GM23248 (cell line): Measurements from ENCODE around the gene ACMSD. TPM values are rescaled to one million over a fixed set of nuclear protein-coding genes. Genes with fewer than 3 reads are reported as not detected.
A peak's percentile ranks its signal among the peaks of the same experiment; 100 is the strongest.
"Not testable (repeated sequence)": the region's sequence is repeated elsewhere in the genome, so short reads cannot be mapped to it uniquely, and the experiment has no call there.

ENCODE experiments used
- DNase-seq: peaks from one replicate; pipeline ENCODE4 v3.0.0-alpha.2; 2015
- H2AFZ ChIP-seq: fragments of 200-600 bp; sonication (generic); 2 replicates; pipeline ENCODE4 v1.6.1; 2016; ENCODE audit warnings: antibody characterized with exemption
- H3F3A ChIP-seq: fragments of 200-600 bp; sonication (generic); 2 replicates; pipeline ENCODE4 v1.6.1; 2016; ENCODE audit warnings: mild to moderate bottlenecking, antibody characterized with exemption, mixed run types; ENCODE audit not compliant: insufficient read depth
- H3K27ac ChIP-seq: fragments of 200-600 bp; sonication (generic); 2 replicates; pipeline ENCODE4 v1.5.1; 2016; ENCODE audit warnings: mild to moderate bottlenecking
- H3K27me3 ChIP-seq: fragments of 200-600 bp; sonication (generic); replicated peaks from 2 replicates; pipeline ENCODE4 v1.6.1; 2016; ENCODE audit warnings: mild to moderate bottlenecking; ENCODE audit not compliant: insufficient read depth
- H3K36me3 ChIP-seq: fragments of 200-600 bp; sonication (generic); 2 replicates; pipeline ENCODE4 v1.6.1; 2016; ENCODE audit warnings: low read depth, mild to moderate bottlenecking
- H3K4me1 ChIP-seq: fragments of 200-600 bp; sonication (generic); 2 replicates; pipeline ENCODE4 v1.6.1; 2016; ENCODE audit warnings: mild to moderate bottlenecking; ENCODE audit not compliant: insufficient read depth
- H3K4me2 ChIP-seq: fragments of 200-600 bp; sonication (generic); one replicate; pipeline ENCODE4 v1.6.1; 2016; ENCODE audit warnings: mild to moderate bottlenecking; ENCODE audit not compliant: unreplicated experiment
- H3K4me3 ChIP-seq: fragments of 200-600 bp; sonication (generic); 2 replicates; pipeline ENCODE4 v1.5.1; 2016; ENCODE audit warnings: mild to moderate bottlenecking
- H3K79me2 ChIP-seq: fragments of 200-600 bp; sonication (generic); 2 replicates; pipeline ENCODE4 v1.6.1; 2016; ENCODE audit warnings: mild to moderate bottlenecking; ENCODE audit not compliant: insufficient read depth
- H3K9ac ChIP-seq: fragments of 200-600 bp; sonication (generic); 2 replicates; pipeline ENCODE4 v1.6.1; 2016; ENCODE audit warnings: mild to moderate bottlenecking
- H3K9me2 ChIP-seq: fragments of 200-600 bp; sonication (generic); 2 replicates; pipeline ENCODE4 v1.6.1; 2016; ENCODE audit warnings: mixed run types, mild to moderate bottlenecking, moderate library complexity; ENCODE audit not compliant: insufficient read depth
- H3K9me3 ChIP-seq: fragments of 200-600 bp; sonication (generic); one replicate; pipeline ENCODE4 v1.6.1; 2017; ENCODE audit warnings: low read depth
- H4K20me1 ChIP-seq: fragments of 200-600 bp; sonication (generic); 2 replicates; pipeline ENCODE4 v1.6.0; 2016; ENCODE audit not compliant: insufficient read depth
- EZH2 ChIP-seq: fragments of 200-600 bp; sonication (generic); IDR thresholded peaks from 2 replicates; pipeline ENCODE4 v1.6.1; 2018; ENCODE audit warnings: antibody characterized with exemption, mild to moderate bottlenecking; ENCODE audit not compliant: insufficient read depth, poor library complexity, severe bottlenecking
- EZH2phosphoT487 ChIP-seq: fragments of 200-600 bp; sonication (generic); IDR thresholded peaks from 2 replicates; pipeline ENCODE4 v1.6.1; 2018; ENCODE audit warnings: antibody characterized with exemption, moderate library complexity, mild to moderate bottlenecking, low read depth; ENCODE audit not compliant: insufficient read depth
- WGBS, 2 experiments: methylation state at CpG; one replicate each; pipeline ENCODE4 v1.1.6; 2015 to 2017; ENCODE audit warnings: low lambda C conversion rate in 2 of 2, low coverage in 1 of 2; ENCODE audit errors: missing lambda C conversion rate in 2 of 2; 5-methylcytosine and 5-hydroxymethylcytosine counted together
- in situ Hi-C: fragments of 300-500 bp; cut with MboI; formaldehyde crosslinking; loops from 2 replicates; pipeline ENCODE4 v1.15.0; 2020
- polyA plus RNA-seq: library from polyadenylated mRNA; unstranded; fragments of >200 nt; fragmentation: Nextera tagmentation; extraction: Ambion mirVana; gene quantifications from 2 replicates; pipeline ENCODE4 v1.2.1, GENCODE V29; 2016
- total RNA-seq: library from RNA; depleted of rRNA; stranded (reverse); fragments of >200 nt; shearing (Covaris generic); gene quantifications from 2 replicates; pipeline ENCODE4 v1.2.3, GENCODE V29; 2014

The ACMSD gene
- total and polyA plus RNA-seq, 2 experiments from 2014 or later = not detected

GRCh38 chr2:134900151-134900550 lies 61.7 kb downstream of the ACMSD start:
- Histone ChIP-seq H4K20me1 (no peaks in the 10 kb centered on the region), H3K27me3 (no peaks in the 10 kb centered on the region), H2AFZ (no peak overlapping the region), H3K27ac (no peak overlapping the region), H3F3A (no peaks in the 10 kb centered on the region), H3K4me1 (no peaks in the 10 kb centered on the region), H3K79me2 (no peaks in the 10 kb centered on the region), H3K36me3 (no peaks in the 10 kb centered on the region), H3K9me2 (no peaks in the 10 kb centered on the region), H3K4me2 (no peak overlapping the region), H3K4me3 (no peak overlapping the region), H3K9ac (no peak overlapping the region), H3K9me3 (no peaks in the 10 kb centered on the region)
- WGBS, 2 experiments = 76 to 82% methylated on average over 1 of the region's 1 CpG
- peak; percentile 39 for DNase-seq
- in situ Hi-C loops = no loop called here
- no peak for TF ChIP-seq EZH2phosphoT487
- no peak for TF ChIP-seq EZH2

DNA sequence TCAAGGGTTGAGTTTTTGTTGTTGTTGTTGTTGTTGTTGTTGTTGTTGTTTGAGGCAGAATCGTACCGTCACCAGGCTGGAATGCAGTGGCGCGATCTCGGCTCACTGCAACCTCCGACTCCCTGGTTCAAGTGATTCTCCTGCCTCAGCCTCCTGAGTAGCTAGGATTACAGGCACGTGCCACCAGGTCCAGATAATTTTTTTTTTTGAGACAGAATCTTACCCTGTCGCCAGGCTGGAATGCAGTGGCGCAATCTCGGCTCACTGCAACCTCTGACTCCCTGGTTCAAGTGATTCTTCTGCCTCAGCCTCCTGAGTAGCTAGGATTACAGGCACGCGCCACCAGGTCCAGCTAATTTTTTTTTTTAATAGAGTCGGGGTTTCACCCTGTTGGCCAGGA lies 65.3 kb downstream of the ACMSD start:
- H3K9me3 ChIP-seq, H3F3A ChIP-seq, in situ Hi-C loops, DNase-seq, H3K4me1 ChIP-seq, H3K9me2 ChIP-seq, H2AFZ ChIP-seq, H3K9ac ChIP-seq, H3K36me3 ChIP-seq, H4K20me1 ChIP-seq, H3K4me2 ChIP-seq, H3K79me2 ChIP-seq, H3K27me3 ChIP-seq, H3K4me3 ChIP-seq, H3K27ac ChIP-seq: not testable (repeated sequence)
- 87 to 91% methylated on average over 10 to 13 of the region's 13 CpGs for WGBS, 2 experiments

GRCh38 chr2:134905168-134905567 lies 66.8 kb downstream of the ACMSD start:
- Histone ChIP-seq H3K36me3 (no peaks in the 10 kb centered on the region), H3K9me3 (no peaks in the 10 kb centered on the region), H3K27me3 (no peaks in the 10 kb centered on the region), H3K79me2 (no peaks in the 10 kb centered on the region), H2AFZ (no peak overlapping the region), H3K4me1 (no peaks in the 10 kb centered on the region), H3K4me3 (no peak overlapping the region), H3K9ac (no peak overlapping the region), H3K9me2 (no peaks in the 10 kb centered on the region), H3F3A (no peaks in the 10 kb centered on the region), H3K27ac (no peak overlapping the region), H3K4me2 (no peak overlapping the region), H4K20me1 (no peaks in the 10 kb centered on the region)
- TF ChIP-seq EZH2phosphoT487 = no peak
- no peak for TF ChIP-seq EZH2
- WGBS, 2 experiments = 84 to 92% methylated on average over 2 of the region's 2 CpGs
- in situ Hi-C loops = no loop called here
- DNase-seq = no peak

- H3K27ac ChIP-seq = no peak overlapping the region
- 40 to 42% methylated on average over 2 of the region's 2 CpGs for WGBS, 2 experiments
- H3K27me3 ChIP-seq = no peaks in the 10 kb centered on the region
- in situ Hi-C loops = no loop called here
- no peaks in the 10 kb centered on the region for H4K20me1 ChIP-seq
- TF ChIP-seq EZH2phosphoT487 = no peak
- no peak for TF ChIP-seq EZH2
- DNase-seq = no peak
- H3K9me3 ChIP-seq = no peaks in the 10 kb centered on the region
- H3K36me3 ChIP-seq = no peaks in the 10 kb centered on the region
- no peaks in the 10 kb centered on the region for H3K9me2 ChIP-seq
- no peak overlapping the region for H2AFZ ChIP-seq
- no peak overlapping the region for H3K9ac ChIP-seq
- H3K4me2 ChIP-seq = no peak overlapping the region
- H3F3A ChIP-seq = no peaks in the 10 kb centered on the region
- H3K4me1 ChIP-seq = no peaks in the 10 kb centered on the region
- no peaks in the 10 kb centered on the region for H3K79me2 ChIP-seq
- H3K4me3 ChIP-seq = no peak overlapping the region
Measured at GRCh38 chr2:134906726-134907125, 68.3 kb downstream of the ACMSD start.

DNA sequence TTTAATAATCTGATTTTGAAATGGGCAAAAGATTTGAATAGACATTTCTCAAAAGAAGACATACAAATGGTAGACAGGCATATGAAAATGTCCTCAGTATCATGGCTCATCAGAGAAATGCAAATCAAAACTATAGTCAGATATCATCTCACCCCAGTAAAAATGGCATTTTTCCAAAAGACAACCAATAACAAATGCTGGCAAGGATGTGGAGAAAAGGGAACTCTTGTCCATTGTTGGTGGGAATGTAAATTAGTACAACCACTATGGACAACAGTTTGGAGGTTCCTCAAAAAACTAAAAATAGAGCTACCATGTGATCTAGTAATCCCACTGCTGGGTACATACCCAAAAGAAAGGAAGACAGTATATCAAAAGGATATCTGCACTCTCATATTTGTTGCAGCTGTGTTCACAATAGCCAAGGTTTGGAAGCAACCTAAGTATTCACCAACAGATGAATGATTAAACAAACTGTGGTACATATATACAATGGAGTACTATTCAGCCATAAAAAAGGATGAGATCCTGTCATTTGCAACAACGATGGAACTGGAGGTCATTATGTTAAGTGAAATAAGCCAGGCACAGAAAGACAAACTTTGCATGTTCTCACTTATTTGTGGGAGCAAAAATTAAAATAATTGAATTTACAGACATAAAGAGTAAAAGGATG lies 69.2 kb downstream of the ACMSD start:
- H3K79me2 ChIP-seq, H2AFZ ChIP-seq, H3K36me3 ChIP-seq, H3K4me2 ChIP-seq, DNase-seq, H3F3A ChIP-seq, H4K20me1 ChIP-seq, in situ Hi-C loops, H3K27me3 ChIP-seq, H3K9ac ChIP-seq, H3K27ac ChIP-seq, H3K4me1 ChIP-seq, H3K4me3 ChIP-seq, H3K9me3 ChIP-seq, H3K9me2 ChIP-seq: not testable (repeated sequence)
- 30 to 43% methylated on average over 1 of the region's 1 CpG for WGBS, 2 experiments
